IPS DF 4.7 (cell line): ENCODE measurements around the gene CALM1.

ENCODE experiments used
- DNase-seq: peaks from one replicate; pipeline ENCODE4 v3.0.0-alpha.2; 2013; ENCODE audit warnings: low spot score; ENCODE audit errors: extremely low read depth

Gene CALM1

DNA sequence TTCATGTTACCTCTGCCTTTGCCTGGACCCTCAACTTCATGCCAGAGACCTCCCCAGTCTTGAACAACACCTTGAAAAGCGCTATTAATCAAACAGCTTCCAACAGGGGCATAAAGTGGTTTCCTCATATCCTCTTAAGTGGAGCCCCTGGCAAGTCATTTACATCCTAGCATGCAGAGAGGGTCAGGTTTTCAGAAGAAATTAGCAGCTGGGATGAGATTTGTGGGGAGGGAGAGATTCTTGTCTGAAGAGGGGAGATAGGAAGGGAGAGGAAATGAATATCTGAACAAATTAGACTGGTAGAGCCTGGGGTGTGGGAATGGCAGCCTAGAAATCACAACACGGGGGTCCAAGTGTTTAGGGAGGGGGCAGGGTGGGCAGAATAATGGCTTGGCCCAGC, 45.6 kb downstream of the CALM1 start:
- no peak for DNase-seq

DNA sequence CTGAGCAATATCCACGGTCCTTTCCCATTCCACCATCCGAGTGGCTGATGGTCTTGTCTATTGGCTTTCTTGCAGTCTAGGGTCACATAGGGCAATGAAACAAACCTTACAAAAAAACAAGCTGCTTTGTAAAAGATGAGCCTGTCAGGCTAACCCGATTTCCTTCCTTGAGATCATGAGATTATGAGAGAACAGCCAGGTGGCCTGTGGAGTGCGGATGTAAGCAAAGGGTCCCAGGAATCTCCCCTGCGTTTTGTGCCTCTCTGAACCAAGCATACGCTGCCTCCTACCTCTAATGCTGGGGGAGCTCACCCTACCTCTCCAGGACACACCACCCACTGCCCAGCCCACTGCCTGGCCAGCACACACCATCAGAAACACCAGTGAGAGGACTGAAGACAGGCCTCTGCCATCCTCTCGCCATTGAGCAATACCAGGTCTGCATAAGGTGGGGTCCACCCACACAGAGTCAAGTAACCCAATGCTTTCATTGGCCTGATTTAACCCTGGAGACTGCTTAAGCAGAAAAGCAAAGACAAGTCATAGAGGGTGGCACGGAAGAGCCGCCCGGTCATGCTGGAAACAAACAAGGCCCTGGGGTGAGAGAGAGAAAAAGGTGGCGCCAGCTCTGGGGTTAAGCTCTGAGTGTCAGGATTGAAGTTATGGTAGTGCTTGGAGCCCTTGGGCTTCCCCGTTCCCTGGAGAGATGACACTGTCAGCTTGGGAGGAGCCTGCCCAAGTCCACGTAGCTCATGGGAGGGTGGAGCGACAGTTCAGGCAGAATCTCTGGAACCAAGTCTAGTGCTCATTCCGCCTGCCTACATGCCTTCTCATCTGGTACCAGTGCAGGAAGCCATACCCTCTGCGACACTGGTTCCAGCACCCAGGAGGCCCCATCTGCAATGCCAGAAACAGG, 46.6 kb downstream of the CALM1 start:
- DNase-seq, result no peak

DNA sequence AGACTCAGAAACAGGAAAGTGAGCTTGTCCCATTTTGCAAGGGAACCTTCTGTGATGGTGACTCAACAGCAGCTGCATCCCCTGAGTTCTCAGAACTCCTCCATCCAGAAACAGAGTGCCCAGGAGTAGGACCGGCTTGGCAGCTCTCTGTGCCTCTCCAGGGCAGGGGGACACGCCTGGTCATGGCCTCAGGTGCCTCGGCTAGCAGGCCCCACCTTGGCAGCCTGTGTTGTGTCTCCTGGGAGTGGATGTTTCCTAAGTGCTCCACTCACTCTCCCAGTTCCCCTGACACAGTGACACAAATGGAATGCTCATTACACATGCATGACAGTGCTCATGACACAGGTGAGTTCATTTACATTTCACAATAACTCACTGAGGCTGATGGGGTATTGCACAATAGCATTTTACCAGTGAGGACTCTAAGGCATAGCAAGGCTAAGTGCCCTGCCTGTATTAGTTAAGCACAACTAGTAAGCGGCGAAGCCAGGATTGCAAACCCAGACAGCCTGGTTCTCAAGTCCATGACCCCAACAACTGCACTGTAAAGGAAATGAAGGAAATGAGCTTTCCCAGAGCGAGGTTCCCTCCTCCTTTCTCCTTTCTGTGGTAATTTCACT, 47.4 kb downstream of the CALM1 start:
- DNase-seq, result no peak

DNA sequence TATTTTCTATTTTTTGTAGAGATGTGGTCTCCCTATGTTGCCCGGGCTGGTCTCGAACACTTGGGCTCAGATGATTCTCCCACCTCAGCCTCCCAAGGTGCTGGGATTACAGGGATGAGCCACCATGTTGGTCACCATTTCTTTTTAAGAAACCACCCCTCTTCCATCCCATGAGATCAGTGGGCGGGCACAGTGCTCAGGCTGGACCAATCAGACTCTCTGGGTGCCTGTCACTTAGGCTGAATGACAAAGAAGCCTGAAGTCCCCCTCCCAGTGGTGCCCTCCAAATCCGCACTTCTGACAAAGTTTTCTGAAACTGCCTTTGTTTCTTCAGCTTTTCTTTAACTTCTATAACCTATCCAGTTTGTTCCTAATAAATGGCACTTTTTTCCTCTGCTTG, 48.2 kb downstream of the CALM1 start:
- no peak for DNase-seq

DNA sequence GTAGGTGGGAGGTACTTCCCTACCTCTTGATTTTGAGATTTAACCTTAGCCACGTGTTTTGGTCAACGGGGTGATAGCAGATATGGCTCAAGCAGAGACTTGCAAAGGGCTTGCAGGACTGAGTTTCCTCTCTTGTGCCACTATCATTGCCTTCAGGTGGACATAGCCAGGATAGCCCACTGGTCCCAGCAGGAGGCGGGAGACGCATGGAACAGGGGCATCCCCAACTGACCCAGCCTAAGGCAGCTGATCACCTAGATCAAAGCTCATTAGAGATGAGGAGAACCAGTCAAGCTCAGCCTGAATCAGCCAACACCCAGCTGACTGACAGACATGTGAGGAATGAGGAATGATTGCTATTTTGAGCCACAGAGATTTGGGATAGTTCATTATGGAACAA, 49.6 kb downstream of the CALM1 start:
- DNase-seq, result no peak

DNA sequence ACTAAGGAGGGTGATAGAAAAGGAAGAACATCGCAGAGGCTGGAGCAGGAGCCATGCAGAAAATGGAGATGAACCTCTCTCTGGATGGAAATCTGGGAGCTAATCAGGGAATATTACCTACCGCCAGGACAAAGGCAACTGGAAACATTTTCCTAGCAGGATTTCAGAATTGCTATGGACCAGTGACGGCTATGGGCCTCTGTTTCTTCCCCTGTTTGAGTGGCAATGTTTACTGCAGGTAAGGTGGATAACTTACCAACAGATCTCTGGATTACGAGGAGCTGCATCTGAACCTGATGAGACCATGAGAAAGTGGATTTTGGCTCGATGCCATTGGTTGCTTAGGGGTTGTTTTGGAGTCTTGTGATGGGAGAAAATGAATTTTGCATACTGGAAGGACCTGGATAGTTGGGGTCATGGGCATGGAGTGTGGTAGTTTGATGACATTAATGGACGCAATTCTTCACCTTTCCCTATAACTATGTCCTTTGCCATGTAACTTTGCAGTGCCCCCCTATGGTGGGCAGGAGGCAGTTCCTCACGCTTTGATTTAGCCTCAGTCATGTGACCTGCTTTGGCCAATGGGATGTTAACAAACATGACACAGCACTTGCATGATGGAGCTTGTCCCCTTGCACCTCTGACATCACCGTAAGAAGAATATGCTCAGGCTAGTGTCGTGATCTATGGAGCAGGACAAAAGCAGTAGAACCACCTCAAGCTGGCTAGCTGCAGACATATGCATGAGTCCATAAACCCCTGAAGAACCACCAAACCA, 51.1 kb downstream of the CALM1 start:
- DNase-seq, result no peak

DNA sequence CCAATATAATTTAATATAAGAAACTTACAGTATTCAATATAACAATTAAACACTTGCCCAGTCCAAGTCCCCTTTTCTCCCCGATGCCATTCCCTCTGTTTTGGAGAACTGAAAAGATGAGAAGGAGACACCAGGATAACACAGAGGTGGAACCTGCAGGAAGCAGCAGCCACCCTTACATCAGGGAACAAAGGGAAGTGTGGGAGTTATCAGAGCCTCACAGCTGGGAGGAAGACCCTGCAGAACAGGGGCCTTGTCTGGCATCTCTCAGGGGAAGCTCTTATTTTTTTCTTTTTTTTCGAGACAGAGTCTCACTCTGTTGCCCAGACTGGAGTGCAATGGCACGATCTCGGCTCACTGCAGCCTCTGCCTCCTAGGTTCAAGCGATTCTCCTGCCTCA, 52.6 kb downstream of the CALM1 start:
- DNase-seq, result no peak

DNA sequence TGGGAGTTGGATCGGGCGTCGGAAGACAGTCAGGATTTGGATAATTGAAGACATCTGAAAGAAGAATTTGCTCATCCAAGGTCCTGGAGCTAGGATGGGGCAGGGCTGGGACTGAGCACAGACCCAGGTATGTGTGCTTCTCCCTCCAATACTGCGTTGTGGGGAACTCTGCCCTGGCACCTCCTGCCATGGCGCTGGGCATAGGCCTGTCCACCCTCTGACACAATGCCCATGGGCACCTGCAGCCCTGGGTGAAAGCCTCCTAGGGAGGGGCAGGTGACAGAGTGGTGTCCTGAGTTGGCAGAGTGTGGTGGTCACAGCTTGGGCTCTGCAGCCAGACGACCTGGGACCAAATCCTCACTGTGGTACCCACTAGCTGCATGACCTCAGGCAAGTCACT, 53.3 kb downstream of the CALM1 start:
- no peak for DNase-seq

DNA sequence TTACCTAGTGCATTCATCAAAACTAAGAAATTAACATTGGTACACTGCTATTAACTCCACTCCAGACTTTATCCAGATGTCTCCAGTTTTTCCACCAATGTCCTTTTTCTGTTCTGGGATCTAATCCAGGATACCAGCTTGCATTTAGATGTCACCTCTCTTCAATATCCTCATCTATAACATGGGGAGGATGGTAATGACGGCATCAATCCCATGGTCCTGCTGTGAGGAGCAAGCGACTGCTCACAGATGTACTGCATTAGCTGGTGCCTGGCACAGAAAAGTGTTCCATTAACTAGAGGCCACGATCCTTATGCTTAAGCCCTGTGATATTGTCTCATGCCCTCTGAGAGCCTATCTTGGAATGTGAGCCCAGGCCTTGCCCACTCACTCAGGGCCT, 53.8 kb downstream of the CALM1 start:
- no peak for DNase-seq

DNA sequence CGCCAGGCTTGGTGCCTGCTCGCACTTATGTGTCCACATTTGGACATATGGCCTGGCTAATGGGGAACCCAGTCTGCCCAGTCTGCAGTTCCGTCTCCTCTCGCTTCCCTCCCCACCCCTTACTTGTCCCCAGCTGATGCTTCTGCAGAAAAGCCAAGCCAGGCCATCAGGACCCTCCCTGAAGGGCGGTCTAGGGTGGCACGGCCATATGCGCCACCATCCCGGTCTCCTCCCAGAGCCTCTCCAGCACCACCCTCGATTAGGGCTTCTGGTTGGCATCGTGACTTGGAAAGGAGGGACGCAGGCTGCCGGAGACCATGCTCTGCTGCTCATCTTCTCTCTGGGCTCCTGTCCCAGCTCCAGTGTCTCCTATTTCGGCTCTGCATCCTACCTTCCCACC, 54.6 kb downstream of the CALM1 start:
- DNase-seq, result no peak

DNA sequence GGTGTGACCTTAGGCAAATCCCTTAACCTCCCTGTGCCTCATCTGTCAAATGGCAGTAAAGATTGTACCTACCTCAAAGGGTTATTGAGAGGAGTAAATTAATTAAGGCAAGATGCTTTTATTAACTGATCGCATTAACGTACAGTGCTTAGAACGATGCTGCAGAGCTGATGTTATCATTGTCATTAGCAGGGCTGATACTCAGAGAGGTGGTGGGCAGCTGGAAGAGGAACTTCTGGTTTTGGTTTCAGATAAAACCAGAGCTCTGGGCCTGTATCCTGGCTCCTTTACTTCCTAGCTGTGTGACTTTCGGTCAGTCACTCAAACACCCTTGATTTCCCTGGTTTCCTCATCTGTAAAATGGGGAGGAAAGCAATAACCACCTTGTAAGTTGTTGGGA, 55.1 kb downstream of the CALM1 start:
- DNase-seq, result no peak

DNA sequence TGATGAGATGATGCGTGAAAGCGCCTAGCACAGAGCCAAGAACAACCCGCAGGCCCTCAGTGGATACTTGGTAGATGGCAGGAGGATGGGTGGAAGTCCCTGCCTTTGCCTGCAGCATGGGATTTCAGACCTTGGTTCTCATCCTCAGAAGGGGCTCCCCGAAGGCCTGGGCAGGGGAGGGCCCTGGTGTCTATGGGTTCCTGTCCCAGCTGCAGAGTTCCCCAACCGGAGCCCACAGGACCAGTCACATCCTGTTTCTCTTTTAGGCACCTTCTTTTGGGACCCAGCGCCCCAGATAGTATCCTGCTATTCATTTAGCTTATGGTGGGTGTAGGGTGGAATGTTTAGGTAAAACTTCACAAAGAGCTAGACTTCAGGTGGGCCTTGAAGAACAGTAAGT, 55.5 kb downstream of the CALM1 start:
- DNase-seq, result no peak

DNA sequence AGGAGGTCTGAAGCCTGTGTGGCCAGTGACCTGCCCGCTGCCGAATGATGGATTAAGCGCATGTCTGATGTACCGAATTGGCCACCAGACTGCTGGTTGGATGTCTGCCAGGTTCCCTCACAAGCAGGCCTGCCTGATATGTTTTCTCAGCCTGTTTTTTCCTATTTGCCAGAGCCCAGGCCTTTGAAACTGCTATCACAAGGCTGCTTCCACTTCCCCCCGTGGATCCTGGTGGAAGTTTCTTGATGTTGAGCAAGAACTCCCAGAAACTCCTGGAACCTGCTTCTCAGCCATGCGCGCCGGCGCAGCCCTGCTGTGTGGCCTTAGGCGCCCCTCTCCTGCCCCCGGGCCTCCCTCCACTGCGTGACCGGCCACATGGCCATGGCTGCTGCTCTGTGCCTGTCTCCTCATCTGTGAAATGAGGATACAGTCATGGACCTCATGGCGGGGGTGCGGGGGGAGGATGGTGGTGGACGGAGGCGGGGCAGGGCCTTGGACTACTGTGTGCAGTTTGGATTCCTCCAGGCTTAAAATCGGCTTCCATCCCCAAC, 56.6 kb downstream of the CALM1 start:
- no peak for DNase-seq

DNA sequence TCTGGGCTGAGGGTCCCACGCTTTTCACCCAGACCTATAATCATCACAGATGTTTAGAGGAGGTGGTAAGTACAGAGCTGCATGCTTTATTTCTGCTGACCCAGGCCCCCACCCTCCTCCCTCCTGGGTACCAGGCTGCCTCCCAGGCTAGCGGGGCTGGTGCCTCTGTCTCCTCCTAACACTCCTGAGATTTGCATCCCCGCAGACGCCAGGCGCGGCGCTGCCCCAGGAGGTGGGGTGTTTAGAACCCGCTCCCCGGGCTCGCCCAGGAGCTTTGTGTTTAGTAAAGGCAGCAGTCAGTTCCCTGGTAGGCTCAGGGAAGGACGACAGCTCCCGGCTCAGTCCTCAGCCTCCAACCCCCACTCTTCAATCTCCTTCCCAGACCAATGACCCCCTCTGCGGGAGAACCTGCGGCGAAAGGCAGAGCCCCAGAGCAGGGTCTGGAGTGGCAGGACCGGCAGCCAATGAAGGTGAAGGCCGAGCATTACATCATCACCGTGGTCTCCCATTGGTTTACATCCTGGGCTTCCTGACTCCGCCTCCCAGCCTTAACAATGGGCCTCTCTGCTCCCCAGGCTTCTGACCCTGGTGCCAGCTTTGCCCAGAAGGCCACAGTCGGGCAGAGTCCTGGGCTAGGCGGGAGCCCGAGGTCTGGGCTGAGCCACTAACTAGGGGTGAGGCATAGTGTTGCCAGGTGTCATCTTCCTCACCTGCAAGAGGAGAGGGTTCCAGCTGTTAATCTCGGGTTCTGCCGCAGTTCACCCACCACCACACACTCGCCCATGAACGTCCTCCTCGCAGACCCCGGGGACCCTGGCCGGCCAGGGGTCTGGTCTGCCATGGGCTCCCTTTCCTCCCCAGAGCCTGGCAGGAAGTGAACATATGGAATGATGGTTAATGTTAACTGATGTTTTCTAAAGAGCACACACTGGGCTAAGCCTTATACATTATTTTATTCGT, 57.5 kb downstream of the CALM1 start:
- peak; percentile 88 for DNase-seq

DNA sequence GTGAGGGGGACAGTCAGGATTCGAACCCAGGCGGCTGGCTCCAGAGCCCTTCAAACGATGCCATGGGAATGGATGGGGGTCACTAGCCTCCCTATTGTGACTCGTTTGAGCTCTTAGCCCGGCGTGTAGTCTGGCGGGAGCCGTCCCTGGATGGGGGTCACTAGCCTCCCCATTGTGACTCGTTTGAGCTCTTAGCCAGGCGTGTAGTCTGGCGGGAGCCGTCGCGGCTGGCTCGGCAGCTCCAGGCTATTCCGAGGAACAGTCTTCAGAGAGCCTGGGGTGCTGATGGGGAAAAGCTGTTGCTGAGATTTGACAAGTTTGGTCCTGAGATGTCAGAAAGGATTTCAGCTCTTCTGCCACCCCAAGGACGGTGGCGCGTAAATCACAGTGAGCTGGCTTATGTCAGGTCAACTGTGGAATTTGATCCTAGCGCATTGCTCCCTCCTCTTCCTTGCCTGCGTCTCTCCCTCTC, 58.3 kb downstream of the CALM1 start:
- no peak for DNase-seq

DNA sequence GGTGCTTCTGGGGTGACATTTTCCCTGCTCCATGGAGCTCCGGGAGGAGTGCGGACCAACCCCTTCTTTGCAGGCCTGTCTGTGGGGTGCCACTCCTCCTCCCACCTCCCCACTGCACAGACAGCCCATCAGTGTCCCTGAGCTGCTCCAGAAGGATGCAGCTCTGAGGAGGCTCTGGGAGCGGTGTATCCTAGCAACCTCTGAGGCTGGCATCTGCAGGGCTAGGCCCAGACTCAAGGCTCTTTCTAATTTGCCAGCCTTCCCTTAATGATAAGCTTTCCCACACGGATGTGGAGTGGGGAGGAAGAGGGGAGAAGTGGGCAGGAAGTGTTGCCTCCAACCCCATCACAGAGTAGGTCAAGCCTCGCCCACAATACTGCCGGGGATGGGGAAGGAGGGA, 59.7 kb downstream of the CALM1 start:
- no peak for DNase-seq

DNA sequence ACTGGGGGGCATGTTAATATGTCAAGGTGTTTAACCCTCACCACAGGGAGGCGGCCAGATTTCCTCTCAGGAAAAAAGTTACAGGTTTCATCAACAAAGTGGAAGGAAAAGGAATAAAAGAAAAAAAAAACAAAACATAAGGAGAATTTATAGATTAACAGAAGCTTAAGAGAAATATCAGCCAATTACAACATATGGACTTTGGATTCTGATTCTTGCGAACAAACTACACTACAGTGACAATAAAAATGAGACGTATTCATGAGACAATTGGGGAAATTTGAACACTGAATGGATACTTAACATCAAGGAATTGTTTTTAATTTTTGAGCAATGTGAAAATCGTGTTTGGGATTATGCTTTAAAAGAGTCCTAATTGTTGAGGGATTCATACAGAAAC, 60.4 kb downstream of the CALM1 start:
- no peak for DNase-seq
